Breast epithelium (tissue), 4 donors: ENCODE measurements around the gene PTGES2. TPM values are rescaled to one million over a fixed set of nuclear protein-coding genes. Genes with fewer than 3 reads are reported as not detected.

Source experiments
- DNase-seq, 2 donors: peaks; one replicate each; pipeline ENCODE4 v3.0.0-alpha.2; 2019; ENCODE audit warnings: low spot score in 2 of 2
- H3K27ac ChIP-seq, 2 donors: fragments of 200-600 bp; sonication (generic) in 1 of 2; one replicate each; pipeline ENCODE4 v1.5.1; 2016 to 2019; ENCODE audit warnings: mild to moderate bottlenecking in 1 of 2
- H3K27me3 ChIP-seq, 2 donors: fragments of 200-600 bp; sonication (generic) in 1 of 2; one replicate each; pipeline versions ENCODE4 v1.5.1 to v1.6.0; 2017 to 2019; ENCODE audit warnings: control low read depth in 1 of 2, mild to moderate bottlenecking in 1 of 2
- H3K36me3 ChIP-seq: fragments of 200-600 bp; one replicate; pipeline ENCODE4 v1.5.1; 2019
- H3K4me1 ChIP-seq, 2 donors: fragments of 200-600 bp; sonication (generic); one replicate each; pipeline ENCODE4 v1.5.1; 2016 to 2019; ENCODE audit warnings: control low read depth in 1 of 2
- H3K4me3 ChIP-seq, 3 donors: fragments of 200-600 bp; sonication (generic); 1 replicate in 2 of 3; 2 replicates in 1 of 3; pipeline ENCODE4 v1.5.1; 2016 to 2019; ENCODE audit warnings: mild to moderate bottlenecking in 3 of 3, moderate library complexity in 2 of 3
- H3K9me3 ChIP-seq, 2 donors: fragments of 200-600 bp; sonication (generic) in 1 of 2; one replicate each; pipeline ENCODE4 v1.5.1; 2016 to 2019; ENCODE audit warnings: control low read depth in 1 of 2
- CTCF ChIP-seq, 3 donors: fragments of 450-650 bp; IDR thresholded peaks; one replicate each; pipeline ENCODE4 v1.5.1; 2016 to 2017; ENCODE audit warnings: antibody characterized with exemption in 3 of 3, mild to moderate bottlenecking in 3 of 3, moderate library complexity in 3 of 3
- POLR2A ChIP-seq: fragments of 450-650 bp; IDR thresholded peaks from one replicate; pipeline ENCODE4 v1.6.1; 2016; ENCODE audit warnings: antibody characterized with exemption, mild to moderate bottlenecking, moderate library complexity
- POLR2AphosphoS5 ChIP-seq, 3 donors: sonication (generic); formaldehyde crosslinking; IDR thresholded peaks; one replicate each; pipeline ENCODE4 v1.6.1; 2017; ENCODE audit warnings: antibody characterized with exemption in 3 of 3
- intact Hi-C: fragments of 100-400 bp; cut with DNase I; formaldehyde crosslinking; loops from one replicate; pipeline ENCODE4 v1.15.1; 2023; ENCODE audit warnings: low total_unique reads
- total RNA-seq, 3 donors: library from RNA; depleted of rRNA; stranded (reverse); fragments of >200 nt; gene quantifications; one replicate each; pipeline ENCODE4 v1.1.0, GENCODE V29; 2016

PTGES2 gene
- total RNA-seq, 3 donors from 2014 or later = 35.7 to 86.9 (median 55.0) TPM

DNA sequence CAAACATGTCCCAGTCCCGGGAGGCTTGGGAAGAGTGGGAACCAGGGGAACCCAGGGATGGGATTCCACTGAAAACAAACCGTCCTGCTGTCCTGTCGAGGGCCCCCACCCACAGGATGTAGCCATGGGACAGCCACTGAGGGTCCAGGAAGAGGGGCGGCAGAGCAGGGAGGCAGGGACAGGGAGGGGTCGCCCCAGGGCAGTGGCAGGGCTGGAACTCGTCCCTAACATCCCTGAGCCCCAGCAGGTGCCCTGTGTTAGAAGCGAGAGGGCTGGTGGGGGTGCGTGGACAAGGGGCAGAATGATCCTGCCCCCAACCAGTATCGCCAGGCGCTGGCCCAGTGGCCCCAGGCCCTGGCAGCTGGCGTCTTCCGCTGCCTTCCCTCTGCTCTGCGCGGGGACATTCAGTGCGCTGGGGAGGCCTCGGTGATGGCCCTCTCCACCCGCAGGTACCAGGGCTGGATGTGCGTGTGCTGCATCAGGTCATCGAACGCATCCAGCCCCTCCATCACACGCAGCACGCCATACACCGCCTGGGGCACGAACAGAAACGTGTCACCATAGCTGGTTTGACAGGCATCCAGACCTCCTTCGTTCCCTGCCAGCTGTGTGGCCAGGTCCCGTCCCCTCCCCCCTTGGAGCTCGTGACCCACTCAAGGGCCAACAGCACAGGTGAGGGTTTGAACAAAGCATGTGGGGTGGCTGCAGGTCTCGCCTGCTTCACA is 6.6 kb downstream of the PTGES2 start:
- no peak overlapping the region for H3K27ac ChIP-seq
- peaks cover 6% of the 10 kb centered on the region for H3K36me3 ChIP-seq
- H3K27me3 ChIP-seq = no peaks in the 10 kb centered on the region
- peaks cover 4 to 13% of the 10 kb centered on the region in 2 donors for H3K4me1 ChIP-seq
- no peak for DNase-seq
- intact Hi-C loops = no loop called here
- H3K4me3 ChIP-seq = no peak overlapping the region
- no peaks in the 10 kb centered on the region for H3K9me3 ChIP-seq
- TF ChIP-seq POLR2A (no peak), CTCF (IDR thresholded peaks at IDR 0.05) (no peak)

GRCh38 chr9:128120061-128120740 is 7.3 kb downstream of the PTGES2 start:
- TF ChIP-seq CTCF (IDR thresholded peaks at IDR 0.05) (no peak), POLR2A (no peak), POLR2AphosphoS5 (IDR thresholded peaks at IDR 0.05) (no peak)

GRCh38 chr9:128118971-128119665 is 8.4 kb downstream of the PTGES2 start:
- H3K27ac ChIP-seq = no peak overlapping the region
- no peak for TF ChIP-seq CTCF (IDR thresholded peaks at IDR 0.05)
- no peak for TF ChIP-seq POLR2A
- no peak for TF ChIP-seq POLR2AphosphoS5 (IDR thresholded peaks at IDR 0.05)
- H3K27me3 ChIP-seq = no peaks in the 10 kb centered on the region
- intact Hi-C loops = no loop called here
- no peaks in the 10 kb centered on the region for H3K4me1 ChIP-seq
- no peak for DNase-seq
- H3K4me3 ChIP-seq = no peak overlapping the region
- no peaks in the 10 kb centered on the region for H3K9me3 ChIP-seq
- H3K36me3 ChIP-seq = peaks cover 6% of the 10 kb centered on the region

More at GRCh38 chr9:128120061-128120740, 7.3 kb downstream of the PTGES2 start:
- DNase-seq = no peak
- Histone ChIP-seq H3K9me3 (no peaks in the 10 kb centered on the region), H3K36me3 (peaks cover 6% of the 10 kb centered on the region), H3K4me3 (no peak overlapping the region), H3K4me1 (peaks cover 2 to 7% of the 10 kb centered on the region in 2 donors), H3K27me3 (no peaks in the 10 kb centered on the region), H3K27ac (no peak overlapping the region)
- intact Hi-C loops = no loop called here

DNA sequence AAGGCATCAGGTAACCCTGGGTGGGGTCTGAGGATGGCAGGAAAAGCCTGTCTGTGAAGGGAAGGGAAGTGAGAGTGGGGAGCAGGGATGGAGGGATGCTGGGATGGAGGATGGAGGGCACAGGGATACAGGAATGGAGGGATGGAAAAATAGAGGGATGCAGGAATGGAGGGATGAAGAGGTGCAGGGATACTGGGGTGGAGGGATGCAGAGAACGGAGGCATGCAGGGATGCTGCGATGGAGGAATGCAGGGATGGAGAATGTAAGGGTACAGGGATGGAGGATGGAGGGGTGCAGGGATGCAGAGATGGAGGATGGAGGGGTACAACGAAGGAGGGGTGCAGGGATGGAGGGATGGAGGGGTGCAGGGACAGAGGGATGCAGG is 9.1 kb downstream of the PTGES2 start:
- Histone ChIP-seq H3K9me3 (no peaks in the 10 kb centered on the region), H3K27ac (no peak overlapping the region), H3K36me3 (peaks cover 6% of the 10 kb centered on the region), H3K4me1 (no peaks in the 10 kb centered on the region), H3K4me3 (no peak overlapping the region), H3K27me3 (no peaks in the 10 kb centered on the region)
- intact Hi-C loops = no loop called here
- DNase-seq = no peak
- TF ChIP-seq POLR2A (no peak), CTCF (IDR thresholded peaks at IDR 0.05) (no peak), POLR2AphosphoS5 (IDR thresholded peaks at IDR 0.05) (no peak)
